Activated CD8-positive, alpha-beta memory T cell treated with anti-CD3 and anti-CD28 coated beads for 4 hours (primary cell): Measurements from ENCODE around the gene KIAA0753.

Experiments
- DNase-seq, 2 donors: peaks; one replicate each; pipeline ENCODE4 v3.0.0-alpha.2; 2020; ENCODE audit warnings: low read depth in 2 of 2

Gene KIAA0753

DNA sequence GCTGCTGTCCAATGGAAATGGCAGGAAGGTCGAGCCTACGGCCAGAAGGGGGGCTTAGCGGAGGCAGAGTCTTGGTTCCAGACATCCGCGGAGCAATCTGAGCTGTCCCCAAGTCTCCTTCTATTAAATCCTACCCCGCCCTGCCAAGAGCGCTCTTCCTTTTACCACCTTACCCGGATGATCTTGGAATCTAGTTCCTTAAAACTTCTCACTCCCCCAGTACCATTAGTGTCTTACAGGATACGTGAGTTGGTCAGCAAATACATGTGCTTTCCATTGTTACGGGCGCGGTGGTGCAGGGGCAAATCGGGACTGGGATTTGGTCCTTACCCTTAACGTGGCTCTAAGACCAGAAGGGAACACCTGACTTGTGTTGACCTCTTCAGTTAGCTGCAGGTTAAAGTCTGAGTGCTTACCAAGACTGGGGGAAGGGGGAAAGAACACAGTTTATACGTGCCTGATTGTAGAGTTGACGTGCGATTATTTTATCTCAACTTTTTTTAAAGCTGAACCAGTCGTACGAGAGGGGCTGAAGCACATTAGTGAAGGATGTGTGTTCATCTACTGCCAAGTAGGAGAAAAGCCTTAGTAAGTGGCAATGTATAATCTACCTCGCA, 844 bp upstream of the KIAA0753 start:
- DNase-seq: no peak

DNA sequence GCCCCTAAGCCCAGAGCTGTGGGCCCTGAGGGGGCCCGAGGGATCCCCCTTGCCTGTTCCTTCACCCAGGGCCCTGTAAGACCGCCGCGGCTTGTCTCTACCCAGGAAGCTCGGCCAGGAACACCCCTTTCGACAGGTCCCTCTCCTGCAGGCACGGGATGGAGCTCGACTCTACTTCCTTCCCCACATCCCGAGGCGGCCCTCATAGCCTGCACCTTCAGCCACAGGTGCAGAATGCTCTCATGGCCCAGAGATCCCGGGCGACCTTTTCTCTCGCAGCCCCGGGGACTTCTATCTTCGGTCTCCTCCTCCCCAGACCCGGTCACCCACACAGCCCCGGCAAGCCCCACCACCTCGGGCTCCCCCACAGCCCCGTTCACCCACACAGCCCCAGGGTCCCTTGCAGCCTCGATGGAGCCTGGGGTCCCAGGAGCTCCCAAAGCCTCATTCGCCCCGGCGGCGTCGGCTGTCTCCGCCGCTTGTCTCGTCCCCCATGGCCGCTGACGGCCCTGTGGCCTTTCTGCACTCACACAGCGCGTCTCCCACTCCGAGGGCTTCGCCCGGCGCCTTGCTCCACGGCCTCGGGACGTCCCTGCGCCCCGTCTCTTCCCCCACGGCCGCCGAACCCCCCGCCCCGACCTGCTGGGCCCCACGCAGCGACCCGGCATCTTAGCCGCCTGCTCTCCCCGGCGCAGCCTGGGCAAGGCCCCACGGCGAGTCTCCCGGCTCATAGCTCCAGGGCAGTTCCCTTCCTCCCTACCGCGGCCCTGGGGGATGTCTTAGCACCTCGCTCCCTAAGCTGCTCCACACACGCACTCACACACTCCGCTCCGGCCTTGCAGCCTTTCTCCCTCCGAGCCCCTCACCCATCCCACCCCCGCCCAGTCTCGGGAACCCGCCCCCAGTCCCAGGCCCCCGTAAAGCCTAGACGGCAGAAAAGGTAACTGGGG, 650 bp downstream of the KIAA0753 start:
- DNase-seq: no peak

DNA sequence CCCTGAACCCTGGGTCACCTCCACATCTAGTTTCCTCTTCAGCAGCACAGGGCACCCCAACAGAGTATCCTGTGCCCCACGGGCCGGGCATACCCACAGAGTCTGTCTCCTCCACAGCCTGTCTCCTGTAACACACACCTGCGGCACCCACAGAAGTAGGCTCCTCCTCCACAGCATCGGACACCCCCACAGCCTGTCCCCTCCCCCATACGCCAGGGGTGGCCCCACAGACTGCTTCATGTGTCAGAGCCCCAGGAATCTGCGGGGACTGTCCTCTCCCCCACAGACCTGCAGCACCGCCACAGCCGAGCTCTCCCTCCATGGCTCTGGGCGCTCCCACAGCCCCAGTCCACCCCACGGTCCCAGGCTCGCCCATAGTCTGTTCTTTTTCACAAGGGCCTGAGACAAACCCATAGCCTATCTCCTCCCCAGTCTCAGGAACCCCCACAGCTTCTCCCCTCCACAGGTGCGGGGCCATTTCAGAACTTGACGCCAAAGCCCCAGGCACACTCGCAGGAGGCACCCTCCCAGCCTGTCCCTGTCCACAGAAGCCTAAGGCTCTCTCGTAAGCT, 1.4 kb downstream of the KIAA0753 start:
- DNase-seq: no peak

DNA sequence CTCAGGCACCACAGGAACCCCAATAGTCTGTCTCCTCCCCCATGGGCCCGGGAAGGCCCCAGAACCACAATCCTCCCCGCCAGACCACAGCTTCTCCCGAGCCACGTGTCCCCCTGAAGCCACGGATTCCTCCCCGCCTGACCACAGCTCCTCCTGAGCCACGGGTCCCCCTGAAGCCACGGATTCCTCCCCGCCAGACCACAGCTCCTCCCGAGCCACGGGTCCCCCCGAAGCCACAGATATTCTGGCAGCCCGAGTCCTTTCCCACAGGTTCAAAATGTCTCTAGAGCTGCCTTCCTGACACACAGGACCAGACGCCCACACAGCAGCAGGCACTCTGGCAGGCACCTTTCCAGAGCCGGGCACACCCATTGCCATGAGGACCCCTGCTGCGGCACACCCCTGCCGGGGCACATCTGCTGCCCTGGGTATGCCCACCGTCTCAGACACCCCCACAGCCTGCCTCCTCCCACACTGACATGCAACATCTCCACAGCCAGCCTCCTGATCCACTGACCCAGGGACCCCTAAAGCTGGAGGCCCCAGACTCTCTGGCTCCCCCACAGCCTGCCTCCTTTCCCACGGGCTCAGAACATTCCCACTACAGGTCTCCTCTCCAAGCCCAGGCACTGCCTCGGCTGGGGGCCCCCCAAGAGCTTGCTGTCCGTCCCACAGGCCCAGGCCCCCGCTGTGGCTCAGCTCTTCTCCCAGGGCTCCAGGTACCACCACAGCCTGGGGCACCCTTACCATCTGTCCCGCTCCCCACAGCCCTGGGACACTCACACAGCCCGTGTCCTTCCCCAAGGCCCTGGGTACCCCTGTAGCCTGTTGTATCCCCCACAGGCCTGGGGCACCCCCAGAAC, 2.2 kb downstream of the KIAA0753 start:
- DNase-seq: no peak

DNA sequence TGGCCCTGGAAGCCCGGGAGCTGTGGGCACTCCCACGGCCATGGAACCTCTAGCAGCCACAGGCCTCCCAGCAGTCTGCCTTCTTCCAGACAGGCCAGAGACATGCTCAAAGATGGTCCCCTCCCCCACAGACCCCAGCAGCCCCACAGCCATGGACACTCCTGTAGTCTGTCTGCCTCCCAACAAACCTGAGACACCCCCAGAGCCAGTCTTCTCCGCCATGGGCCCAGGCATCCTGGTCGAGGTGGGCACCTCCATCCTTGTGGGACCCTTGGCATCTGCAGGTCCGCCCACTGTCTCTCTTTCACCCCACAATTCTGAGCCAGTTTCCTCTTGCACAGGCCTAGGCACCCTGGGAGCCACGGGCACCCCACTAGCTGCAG, 3.1 kb downstream of the KIAA0753 start:
- no peak for DNase-seq

DNA sequence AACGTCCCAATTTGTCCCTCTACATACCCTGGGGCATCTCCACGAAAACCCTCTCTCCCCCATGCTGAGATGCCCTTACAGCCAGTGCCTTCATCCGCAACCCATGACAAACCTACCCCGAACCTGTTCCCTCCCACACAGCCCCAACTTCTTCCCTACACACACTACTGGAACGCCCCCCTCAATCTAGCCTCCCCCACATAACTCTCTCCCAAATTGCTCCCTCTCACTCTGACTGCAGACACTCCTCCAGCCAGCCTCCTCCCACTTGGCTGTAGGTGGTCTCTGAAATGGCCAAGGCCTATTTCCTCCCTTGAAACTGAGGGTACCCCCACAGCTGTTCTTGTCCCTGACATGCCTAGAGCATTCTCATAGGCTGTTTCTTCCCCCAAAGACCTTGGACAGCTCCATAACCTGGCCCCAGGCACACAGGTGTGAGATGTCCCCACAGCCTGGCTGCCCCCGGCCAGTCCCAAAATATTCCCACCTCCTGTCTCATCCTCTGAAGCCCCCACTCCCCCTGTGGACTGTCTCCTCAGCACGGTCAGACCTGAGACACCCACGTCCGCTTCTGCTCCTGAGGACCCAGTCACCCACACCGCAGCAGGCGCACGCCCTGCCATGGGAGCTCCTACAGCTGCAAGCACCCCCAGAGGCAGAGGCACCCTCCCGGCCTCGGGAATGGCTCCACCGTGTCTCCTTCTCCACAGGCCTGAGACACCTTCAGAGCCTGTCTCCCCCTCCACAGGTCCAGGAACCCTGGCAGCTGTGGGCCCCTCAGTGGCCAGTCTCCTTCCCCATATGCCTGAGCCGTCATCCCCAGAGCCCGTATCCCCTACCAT, 3.7 kb downstream of the KIAA0753 start:
- no peak for DNase-seq

DNA sequence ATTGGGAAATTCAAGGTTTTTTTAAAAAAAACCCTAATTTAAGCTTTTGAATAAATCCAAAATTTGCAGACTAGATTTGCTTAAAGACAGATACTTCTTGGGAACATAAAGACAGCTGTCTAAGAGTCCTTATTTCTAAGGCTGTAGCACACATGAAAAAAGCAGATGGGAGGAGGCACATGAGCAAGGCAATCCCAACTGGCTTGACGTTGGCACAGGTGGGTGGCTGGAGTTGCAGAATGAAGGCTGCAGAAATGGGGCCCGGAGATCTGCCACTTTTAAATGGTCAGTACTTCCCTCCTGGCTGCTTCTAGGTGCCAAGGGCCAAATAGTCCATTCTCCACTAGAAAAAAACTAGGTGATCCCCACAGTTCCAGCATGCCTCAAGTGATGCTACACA, 4.4 kb downstream of the KIAA0753 start:
- DNase-seq: no peak

DNA sequence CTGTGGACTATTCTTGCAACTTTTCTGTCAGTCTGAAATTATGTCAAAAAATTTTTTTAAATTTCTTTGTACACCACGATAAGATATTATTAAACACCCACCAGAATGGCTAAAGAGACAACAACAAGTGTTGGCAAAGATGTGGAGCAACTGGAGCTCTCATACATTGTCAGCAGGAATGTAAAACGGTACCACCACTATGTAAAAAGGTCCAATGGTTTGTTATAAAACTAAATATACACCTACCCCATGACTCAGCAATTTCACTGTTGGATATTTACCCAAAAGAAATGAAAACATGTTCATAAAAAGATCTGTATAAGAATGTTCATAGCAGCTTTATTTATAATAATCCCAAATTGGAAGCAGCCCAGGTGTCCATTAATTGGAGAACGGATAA, 7.2 kb downstream of the KIAA0753 start:
- DNase-seq: no peak

DNA sequence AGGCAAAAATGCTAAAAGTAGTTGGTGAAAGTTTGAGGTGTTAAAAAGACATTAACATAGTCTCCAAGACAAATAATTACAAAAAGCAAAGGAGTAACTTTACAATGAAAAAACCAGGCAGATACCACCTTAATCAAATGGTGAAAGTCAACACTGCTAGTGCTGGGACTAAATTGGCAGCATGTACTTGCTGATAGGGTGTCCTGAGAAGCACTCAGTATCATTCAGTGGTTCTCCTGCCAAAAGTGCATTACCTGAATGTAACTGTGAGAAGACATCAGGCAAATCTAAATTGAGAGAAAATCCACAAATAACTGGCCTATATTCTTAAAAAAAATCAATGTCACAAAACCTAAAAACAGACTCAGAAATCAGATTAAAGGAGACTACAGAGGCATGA, 8.0 kb downstream of the KIAA0753 start:
- DNase-seq: no peak

DNA sequence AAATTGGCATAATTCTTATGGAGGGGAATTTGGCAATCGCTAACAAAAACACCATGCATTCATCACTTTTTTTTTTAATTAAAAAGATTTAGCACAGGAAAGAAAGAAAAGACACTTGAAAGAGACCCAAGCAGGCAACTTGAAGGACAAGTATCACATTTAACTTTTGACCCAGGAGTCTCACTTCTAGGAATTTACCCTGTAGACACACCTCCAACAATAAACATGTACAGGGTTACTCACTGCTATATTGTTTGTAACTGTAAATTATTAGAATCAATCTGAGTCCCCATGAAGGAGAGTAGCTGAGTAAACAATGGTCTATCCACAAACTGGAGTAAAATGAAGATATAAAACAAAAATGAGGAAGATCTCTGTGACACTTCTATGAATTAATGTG, 10.1 kb downstream of the KIAA0753 start:
- no peak for DNase-seq

DNA sequence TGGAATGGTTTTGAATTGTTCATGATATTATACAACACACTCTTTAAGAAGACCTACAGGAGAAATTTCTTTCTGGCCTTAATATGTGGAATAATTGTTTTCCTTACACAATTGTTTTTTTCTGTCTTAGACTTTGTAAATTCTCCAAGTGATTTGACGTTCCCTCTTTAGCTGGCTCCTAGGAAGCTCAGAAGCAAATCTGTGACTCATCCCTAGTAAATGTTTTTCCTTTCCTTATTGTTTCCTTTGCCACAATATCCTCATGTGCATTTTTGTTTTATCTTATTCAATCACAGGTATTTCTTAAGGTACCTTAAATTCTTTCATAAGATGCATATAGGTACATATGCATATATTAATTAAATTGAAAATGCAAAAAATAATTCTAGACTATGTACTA, 13.5 kb downstream of the KIAA0753 start:
- DNase-seq: no peak

DNA sequence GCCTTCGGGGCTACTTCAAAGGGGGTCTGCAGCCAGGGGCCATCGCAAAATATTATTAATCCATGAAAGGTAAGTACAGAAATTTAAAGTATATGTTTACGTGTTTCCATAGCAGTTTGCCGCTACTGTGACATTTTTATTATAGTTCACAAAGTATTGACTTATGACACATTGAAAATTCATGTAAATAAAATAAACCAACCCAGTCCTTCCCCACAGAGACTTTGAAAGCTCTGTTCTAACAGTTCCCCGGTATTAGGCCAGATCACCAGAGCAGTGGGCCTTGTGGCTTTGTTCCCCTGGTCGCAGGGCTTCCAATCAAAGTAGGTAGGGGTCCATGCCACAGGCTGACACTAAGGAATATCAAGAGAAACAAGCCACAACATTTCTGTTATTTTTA, 13.9 kb downstream of the KIAA0753 start:
- no peak for DNase-seq

DNA sequence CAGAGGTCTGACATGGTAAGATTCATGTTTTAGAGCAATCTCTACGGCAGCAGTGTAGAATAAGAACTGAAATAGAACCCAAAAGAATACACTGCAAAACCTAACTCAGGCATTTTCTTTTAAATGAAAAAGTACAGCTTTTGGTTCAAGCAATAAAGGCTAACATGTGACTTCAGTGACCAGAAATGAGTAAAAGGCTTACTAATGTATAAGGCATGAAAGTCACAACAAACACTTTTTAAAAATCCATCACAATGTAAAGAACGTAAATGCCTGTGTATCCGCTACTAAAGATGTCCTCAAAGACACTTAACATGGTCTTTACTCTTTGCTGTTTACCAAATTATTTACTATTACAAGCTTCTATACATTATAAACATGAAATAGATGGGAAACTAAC, 16.6 kb downstream of the KIAA0753 start:
- no peak for DNase-seq

DNA sequence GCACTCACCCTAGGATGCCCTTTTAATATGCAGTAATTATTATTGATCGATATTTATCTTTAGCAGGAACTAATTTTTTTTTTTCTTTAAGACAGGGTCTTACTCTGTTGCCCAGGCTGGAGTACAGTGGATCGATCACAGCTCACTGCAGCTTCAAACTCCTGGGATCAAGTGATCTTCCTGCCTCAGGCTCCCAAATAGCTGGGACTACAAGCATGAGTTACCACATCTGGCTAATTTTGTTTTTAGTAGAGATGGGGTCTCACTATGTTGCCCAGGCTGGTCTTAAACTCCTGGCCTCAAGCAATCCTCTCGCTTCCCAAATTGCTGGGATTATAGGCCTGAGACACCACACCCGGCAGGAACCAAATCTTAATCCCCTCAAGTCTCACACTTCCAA, 29.3 kb downstream of the KIAA0753 start:
- DNase-seq: no peak

DNA sequence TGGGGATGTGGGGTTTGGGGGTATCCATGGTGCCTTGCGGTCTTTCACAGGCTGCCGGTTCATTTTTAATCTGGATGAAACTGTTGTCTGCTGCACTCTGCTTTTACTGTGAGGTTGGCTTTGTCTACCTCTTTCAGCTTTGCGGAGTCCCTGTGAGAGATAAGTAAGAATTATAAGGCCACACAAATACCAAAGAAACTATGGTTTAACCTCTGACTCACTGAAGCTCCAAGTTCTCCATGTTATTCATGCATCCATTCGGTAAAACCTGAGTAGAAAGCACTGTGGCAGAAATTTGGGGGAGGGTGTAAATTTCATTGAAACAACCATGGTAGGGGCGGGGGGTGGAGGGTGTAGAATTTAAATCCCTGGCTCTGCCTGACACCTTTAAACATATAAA, 30.5 kb downstream of the KIAA0753 start:
- no peak for DNase-seq

DNA sequence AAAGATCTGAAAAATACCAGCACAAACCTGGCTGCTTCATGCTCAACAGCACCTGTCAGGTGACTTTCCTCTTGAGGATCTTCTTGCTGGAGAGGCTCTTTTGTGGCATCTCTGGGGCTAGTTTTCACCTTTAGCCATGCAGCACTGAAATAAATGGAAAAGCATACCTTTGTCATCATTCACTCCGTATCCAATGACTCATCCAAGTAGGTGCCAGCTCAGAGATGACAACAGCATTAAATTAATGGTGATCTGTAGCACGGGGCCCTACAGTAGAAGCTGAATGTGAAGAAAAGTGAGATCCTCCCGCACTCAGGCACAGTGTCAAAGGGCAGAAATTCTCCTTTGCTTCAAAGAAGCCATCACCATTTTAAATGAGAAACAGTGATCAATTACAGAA, 32.2 kb downstream of the KIAA0753 start:
- no peak for DNase-seq

DNA sequence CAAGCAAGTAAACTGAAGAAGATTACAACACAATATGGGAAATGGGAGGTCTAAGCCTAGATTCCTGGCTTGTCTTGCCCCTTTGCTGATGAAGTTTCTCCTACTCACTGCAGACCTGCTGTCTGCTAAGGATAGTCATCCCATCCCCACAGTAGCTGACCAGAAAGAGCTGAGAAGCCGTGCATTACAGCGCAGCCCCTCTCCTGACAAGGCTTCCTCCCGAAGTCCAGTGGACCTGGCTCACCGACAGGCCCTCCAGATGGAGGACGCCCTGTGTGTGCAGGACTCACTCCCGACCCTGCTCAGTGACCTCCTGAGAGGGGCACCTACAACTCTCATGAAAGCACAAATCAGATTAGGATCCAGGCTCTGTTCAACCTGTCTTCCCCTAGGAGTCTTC, 35.4 kb downstream of the KIAA0753 start:
- no peak for DNase-seq

DNA sequence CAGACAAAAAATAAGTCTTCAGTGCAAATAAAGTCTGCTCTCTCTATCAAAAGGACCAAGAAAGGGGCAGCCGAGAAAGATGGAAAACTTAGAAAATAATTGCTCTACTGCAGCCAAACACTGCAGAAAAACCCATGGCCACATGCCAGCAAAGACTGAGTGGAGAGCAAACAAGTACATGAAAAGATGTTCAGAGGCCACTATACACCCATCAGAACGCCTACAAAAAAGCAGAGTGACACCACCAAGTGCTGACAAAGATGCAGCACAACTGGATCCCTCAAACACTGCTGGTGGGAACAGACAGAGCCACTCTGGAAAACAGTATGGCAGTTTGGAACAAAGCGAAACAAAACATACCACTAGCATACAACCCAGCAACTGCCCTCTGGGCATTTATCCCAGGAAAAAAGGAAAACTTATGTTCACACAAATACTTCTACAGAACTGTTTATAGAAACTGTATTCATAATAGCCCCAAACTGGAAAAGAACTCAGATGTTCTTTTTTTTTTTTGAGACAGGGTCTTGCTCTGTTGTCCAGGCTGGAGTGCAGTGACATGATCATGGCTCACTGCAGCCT, 36.7 kb downstream of the KIAA0753 start:
- DNase-seq: no peak

DNA sequence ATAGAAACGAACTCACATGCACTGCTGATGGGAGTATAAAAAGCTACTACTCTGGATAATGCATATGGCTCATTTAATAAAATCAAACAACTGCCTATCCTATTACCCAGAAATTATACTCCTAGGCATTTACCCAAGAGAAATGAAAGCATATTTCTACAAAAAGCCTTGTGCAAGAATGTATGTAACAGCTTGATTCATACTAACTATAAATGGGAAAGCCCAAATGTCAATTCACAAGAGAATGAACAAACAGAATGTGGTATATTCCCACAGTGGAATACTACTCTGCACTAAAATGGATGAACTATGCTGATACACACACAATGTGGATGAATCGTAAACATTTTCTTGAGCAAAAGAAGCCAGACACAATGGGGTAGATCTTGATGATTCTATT, 38.4 kb downstream of the KIAA0753 start:
- no peak for DNase-seq

DNA sequence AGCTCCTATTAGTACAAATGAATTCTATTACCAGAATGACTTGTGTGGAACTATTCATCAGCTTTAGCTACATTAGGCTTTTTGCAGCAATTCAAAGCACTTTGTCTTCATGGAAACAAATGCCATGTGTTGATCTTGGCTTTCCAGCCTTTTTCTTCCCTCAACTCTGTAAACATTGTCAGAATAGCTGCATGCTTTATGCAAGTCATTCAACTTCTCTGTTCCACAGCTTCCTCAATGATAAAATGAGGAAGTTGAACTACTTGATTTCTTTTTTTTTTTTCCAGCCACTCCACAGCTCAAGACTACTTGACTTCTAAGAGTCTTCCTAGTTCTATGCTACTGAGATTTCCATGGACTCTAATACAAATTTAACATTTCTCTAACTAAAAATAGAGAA, 41.1 kb downstream of the KIAA0753 start:
- no peak for DNase-seq

DNA sequence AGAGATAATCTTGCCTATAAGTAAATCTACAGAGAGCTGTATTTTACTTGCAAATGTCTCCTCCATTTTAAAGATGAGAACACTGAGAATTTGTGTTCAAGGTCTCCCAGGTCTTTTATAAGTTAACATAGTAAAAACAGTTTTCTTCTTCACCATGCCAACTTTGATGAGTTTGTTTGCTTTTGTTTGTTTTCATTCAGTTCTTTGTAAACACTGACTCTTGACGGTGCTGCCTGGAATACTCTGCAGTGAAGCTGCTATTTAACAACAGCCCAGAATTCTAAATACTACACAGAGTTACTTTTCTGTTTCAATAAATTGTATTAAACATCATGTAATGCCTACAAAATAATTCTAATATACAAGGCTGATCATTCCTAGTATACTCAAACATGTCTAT, 42.8 kb downstream of the KIAA0753 start:
- no peak for DNase-seq
